PFSK-1 (cell line): Measurements from ENCODE around the gene CERS6.

Source experiments
- FOXP2 ChIP-seq: optimal IDR thresholded peaks from 2 replicates; pipeline ENCODE3; 2011; ENCODE audit warnings: borderline replicate concordance, control low read depth, inconsistent platforms; ENCODE audit not compliant: insufficient read depth; ENCODE audit errors: extremely low read length, extremely low read depth
- POLR2AphosphoS5 ChIP-seq: IDR thresholded peaks from 2 replicates; pipeline ENCODE4 v1.6.1; 2012; ENCODE audit warnings: low read depth, mild to moderate bottlenecking, control low read depth, low read length, moderate library complexity
- SIN3A ChIP-seq: IDR thresholded peaks from 2 replicates; pipeline ENCODE4 v1.6.1; 2012; ENCODE audit warnings: mild to moderate bottlenecking, low read length, moderate library complexity, borderline replicate concordance; ENCODE audit not compliant: insufficient read depth
- TAF1 ChIP-seq: IDR thresholded peaks from 2 replicates; pipeline ENCODE4 v1.6.1; 2012; ENCODE audit warnings: low read length, control low read depth, borderline replicate concordance; ENCODE audit not compliant: insufficient read depth
- TF ChIP-seq, protein P1 (sequence below), 2 experiments: IDR thresholded peaks; 2 replicates each; pipeline versions ENCODE4 v1.6.1 to v1.8.0; 2011 to 2012; ENCODE audit warnings: low read depth in 2 of 2, low read length in 2 of 2, control low read depth in 1 of 2, inconsistent platforms in 1 of 2, mild to moderate bottlenecking in 1 of 2, moderate library complexity in 1 of 2; ENCODE audit not compliant: insufficient read depth in 1 of 2

The CERS6 gene

DNA sequence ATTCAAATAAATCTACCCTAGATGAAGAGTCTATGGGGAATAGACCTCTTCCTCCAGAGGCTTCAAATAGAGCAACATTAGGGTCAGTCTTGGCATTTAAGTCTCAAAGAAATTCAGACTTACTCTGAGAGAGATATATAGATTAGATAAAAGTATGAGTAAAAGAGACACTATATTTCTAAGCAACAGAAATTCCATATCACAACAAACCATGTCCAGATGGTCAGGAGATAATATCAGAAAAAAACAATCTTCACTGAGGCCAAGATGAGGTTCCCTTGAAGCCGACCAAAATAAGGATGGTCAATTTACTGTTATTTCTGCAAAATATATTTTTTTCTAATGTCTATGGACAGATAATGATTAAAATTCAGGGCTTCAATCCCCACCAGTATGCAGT, 257.3 kb downstream of the CERS6 start:
- TF ChIP-seq POLR2AphosphoS5 (no peak), TAF1 (no peak), SIN3A (no peak), FOXP2 (no peak)
- TF ChIP-seq, protein P1, sequence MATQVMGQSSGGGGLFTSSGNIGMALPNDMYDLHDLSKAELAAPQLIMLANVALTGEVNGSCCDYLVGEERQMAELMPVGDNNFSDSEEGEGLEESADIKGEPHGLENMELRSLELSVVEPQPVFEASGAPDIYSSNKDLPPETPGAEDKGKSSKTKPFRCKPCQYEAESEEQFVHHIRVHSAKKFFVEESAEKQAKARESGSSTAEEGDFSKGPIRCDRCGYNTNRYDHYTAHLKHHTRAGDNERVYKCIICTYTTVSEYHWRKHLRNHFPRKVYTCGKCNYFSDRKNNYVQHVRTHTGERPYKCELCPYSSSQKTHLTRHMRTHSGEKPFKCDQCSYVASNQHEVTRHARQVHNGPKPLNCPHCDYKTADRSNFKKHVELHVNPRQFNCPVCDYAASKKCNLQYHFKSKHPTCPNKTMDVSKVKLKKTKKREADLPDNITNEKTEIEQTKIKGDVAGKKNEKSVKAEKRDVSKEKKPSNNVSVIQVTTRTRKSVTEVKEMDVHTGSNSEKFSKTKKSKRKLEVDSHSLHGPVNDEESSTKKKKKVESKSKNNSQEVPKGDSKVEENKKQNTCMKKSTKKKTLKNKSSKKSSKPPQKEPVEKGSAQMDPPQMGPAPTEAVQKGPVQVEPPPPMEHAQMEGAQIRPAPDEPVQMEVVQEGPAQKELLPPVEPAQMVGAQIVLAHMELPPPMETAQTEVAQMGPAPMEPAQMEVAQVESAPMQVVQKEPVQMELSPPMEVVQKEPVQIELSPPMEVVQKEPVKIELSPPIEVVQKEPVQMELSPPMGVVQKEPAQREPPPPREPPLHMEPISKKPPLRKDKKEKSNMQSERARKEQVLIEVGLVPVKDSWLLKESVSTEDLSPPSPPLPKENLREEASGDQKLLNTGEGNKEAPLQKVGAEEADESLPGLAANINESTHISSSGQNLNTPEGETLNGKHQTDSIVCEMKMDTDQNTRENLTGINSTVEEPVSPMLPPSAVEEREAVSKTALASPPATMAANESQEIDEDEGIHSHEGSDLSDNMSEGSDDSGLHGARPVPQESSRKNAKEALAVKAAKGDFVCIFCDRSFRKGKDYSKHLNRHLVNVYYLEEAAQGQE (IDR thresholded peaks at IDR 0.05; ENCODE audit: insufficient read depth in 1 of 2, low read depth in 2 of 2, low read length in 2 of 2), result no peak

DNA sequence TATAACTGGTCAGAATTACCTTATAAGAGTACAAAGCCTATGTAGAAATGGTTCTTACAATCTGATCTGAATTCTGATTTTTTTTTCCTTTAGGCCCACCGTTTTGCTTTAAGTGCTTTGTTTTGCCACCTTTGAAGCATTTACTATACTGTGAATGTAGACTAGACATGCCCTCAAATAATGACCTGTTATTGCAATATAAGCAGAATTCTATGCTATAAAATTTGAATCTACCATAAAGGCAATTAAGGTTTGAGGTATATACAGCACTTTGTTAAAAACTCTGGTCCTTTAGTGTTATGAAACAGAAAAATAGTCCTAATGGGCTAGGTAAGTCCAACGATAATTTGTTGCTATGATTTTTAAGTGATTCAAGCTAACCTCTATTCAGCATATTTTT, 259.8 kb downstream of the CERS6 start:
- TF ChIP-seq SIN3A (no peak), TAF1 (no peak), FOXP2 (no peak), POLR2AphosphoS5 (no peak)
- TF ChIP-seq, protein P1 (IDR thresholded peaks at IDR 0.05; ENCODE audit: insufficient read depth in 1 of 2, low read depth in 2 of 2, low read length in 2 of 2), result no peak

DNA sequence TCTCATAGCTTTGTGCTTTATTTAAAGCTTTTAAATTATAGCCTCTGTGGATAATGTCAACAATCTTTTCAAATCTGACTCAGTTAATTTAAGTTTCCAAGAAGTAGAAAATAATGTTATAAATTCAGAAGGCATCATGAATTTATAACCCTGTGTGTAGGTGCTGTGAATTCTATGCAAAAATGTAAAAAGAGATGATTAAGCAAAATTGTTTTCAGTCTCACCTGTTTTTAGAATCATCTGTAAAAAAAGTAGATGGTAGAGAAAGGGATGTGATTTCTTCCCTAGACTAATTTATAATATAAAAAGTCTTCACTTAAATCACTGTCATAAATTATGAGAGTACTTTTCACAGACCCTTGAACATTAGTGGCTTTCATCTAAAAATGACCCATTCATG, 260.8 kb downstream of the CERS6 start:
- TF ChIP-seq FOXP2 (no peak), POLR2AphosphoS5 (no peak), SIN3A (no peak), TAF1 (no peak)
- TF ChIP-seq, protein P1 (IDR thresholded peaks at IDR 0.05; ENCODE audit: insufficient read depth in 1 of 2, low read depth in 2 of 2, low read length in 2 of 2), result no peak

DNA sequence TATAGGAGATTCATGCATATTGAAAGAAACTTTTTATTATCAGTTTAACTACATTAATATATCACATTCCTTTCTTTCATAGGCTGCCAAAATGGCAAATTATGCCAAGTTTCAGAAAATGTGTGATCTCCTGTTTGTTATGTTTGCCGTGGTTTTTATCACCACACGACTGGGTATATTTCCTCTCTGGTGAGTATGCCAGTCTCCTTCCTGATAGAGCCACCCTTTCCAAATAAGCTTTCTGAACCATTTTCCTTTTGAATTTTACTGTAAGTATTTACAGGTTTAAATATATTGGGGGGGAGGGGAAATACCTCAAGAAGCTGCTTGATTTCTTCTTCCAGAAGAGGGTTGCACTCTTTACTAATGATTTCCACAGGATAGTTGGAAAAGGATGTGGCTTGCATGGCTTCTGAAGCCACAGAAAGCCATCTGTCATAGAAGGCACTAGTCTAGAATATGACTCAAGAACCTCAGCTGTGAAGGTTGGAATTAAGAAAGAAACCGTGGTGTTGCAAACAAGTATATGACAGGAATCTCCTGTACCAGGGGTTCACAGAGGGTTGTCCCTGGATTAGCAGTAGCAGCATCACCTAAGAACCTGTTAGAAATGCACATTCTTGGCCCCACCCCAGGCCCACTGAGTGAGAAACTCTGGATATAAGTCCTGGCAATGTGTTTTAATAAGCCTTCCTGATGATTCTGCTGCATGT, 261.9 kb downstream of the CERS6 start:
- TF ChIP-seq, protein P1 (IDR thresholded peaks at IDR 0.05; ENCODE audit: insufficient read depth in 1 of 2, low read depth in 2 of 2, low read length in 2 of 2), result no peak
- TF ChIP-seq POLR2AphosphoS5 (no peak), FOXP2 (no peak), TAF1 (no peak), SIN3A (no peak)

DNA sequence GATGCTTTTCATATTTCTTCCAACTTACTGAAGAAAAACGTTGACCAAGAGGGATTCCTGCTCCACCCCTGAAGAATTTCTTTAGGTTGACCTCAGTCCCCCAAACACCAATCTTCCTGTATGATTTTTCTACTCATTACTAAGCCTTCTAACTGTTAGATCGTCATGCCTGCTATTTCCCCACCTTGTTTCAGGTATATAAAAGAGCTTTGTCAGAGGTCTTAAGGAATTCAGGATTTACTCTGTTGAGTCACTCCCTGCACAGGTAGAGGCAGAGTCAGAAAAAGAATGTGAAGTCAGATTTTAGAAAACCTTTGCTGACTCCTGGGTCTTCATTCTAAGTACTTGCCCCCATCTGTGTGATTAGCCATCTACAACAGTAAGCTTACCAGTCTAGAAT, 262.6 kb downstream of the CERS6 start:
- TF ChIP-seq POLR2AphosphoS5 (no peak), SIN3A (no peak), TAF1 (no peak), FOXP2 (no peak)
- TF ChIP-seq, protein P1 (IDR thresholded peaks at IDR 0.05; ENCODE audit: insufficient read depth in 1 of 2, low read depth in 2 of 2, low read length in 2 of 2), result no peak
